HEK293 (cell line): Measurements from ENCODE around the gene ARHGAP21.

Experiments
- CTCF ChIA-PET: fragments of 350-600 bp; formaldehyde crosslinking; extraction: SDS; loops from one replicate; lab custom pipeline; 2021; ENCODE audit warnings: antibody characterized with exemption; lab: Yijun Ruan, JAX
- POLR2A ChIA-PET: fragments of 300-600 bp; formaldehyde crosslinking; extraction: SDS; loops from one replicate; lab custom pipeline; 2020; ENCODE audit warnings: antibody characterized with exemption, inconsistent platforms; lab: Yijun Ruan, JAX
- H3K27ac ChIP-seq: fragments of 200-500 bp; sonication (Bioruptor generic); 2 replicates; pipeline ENCODE4 v1.5.1; 2014; ENCODE audit warnings: low read depth, low read length, control low read depth, inconsistent platforms; ENCODE audit errors: extremely low read depth
- H3K36me3 ChIP-seq, 2 experiments: fragments of 200-500 bp in 1 of 2; sonication (Bioruptor generic) in 1 of 2; 1 replicate in 1 of 2; 2 replicates in 1 of 2; pipeline ENCODE4 v1.5.1; 2014 to 2017; ENCODE audit warnings: inconsistent platforms in 2 of 2, low read length in 2 of 2; ENCODE audit not compliant: control insufficient read depth in 2 of 2, insufficient read depth in 1 of 2
- H3K4me1 ChIP-seq: fragments of 200-500 bp; sonication (Bioruptor generic); 2 replicates; pipeline ENCODE4 v1.5.1; 2014; ENCODE audit warnings: mild to moderate bottlenecking, low read length, inconsistent platforms; ENCODE audit not compliant: control insufficient read depth, insufficient read depth
- H3K4me3 ChIP-seq: 2 replicates; pipeline ENCODE4 v1.5.1; 2011; ENCODE audit warnings: low read depth, mild to moderate bottlenecking, control low read depth, low read length, moderate library complexity
- H3K9me3 ChIP-seq: fragments of 200-500 bp; sonication (Bioruptor generic); 2 replicates; pipeline ENCODE4 v1.5.1; 2014; ENCODE audit warnings: low read depth, low read length, inconsistent platforms; ENCODE audit not compliant: control insufficient read depth, insufficient read depth
- ATF2 ChIP-seq: fragments of 450-650 bp; formaldehyde crosslinking; IDR thresholded peaks from 2 replicates; pipeline ENCODE4 v1.5.1; 2016; ENCODE audit warnings: missing biosample characterization, missing genetic modification characterization, low read depth
- GLI2 ChIP-seq: fragments of 450-650 bp; formaldehyde crosslinking; IDR thresholded peaks from 2 replicates; pipeline ENCODE4; 2017; ENCODE audit warnings: missing biosample characterization, missing genetic modification characterization, low read depth, borderline replicate concordance
- HOXD13 ChIP-seq: sonication (generic); formaldehyde crosslinking; IDR thresholded peaks from 2 replicates; pipeline ENCODE4 v1.8.0; 2022; ENCODE audit warnings: missing genetic modification reagents, borderline replicate concordance
- KLF7 ChIP-seq: fragments of 450-650 bp; formaldehyde crosslinking; IDR thresholded peaks from 2 replicates; pipeline ENCODE4 v1.5.1; 2016; ENCODE audit warnings: missing biosample characterization, missing genetic modification characterization, borderline replicate concordance
- PRDM1 ChIP-seq: fragments of 450-650 bp; formaldehyde crosslinking; IDR thresholded peaks from 2 replicates; pipeline ENCODE4; 2016; ENCODE audit warnings: missing biosample characterization, missing genetic modification characterization
- PRDM6 ChIP-seq: fragments of 450-650 bp; formaldehyde crosslinking; IDR thresholded peaks from 2 replicates; pipeline ENCODE4 v1.5.1; 2017; ENCODE audit warnings: missing biosample characterization, missing genetic modification characterization
- TSHZ1 ChIP-seq: fragments of 450-650 bp; formaldehyde crosslinking; IDR thresholded peaks from 2 replicates; pipeline ENCODE4 v1.5.1; 2016; ENCODE audit warnings: missing biosample characterization, missing genetic modification characterization, borderline replicate concordance
- WT1 ChIP-seq: fragments of 450-650 bp; formaldehyde crosslinking; IDR thresholded peaks from 2 replicates; pipeline ENCODE4 v1.5.1; 2016; ENCODE audit warnings: missing biosample characterization, missing genetic modification characterization
- ZBTB1 ChIP-seq: fragments of 450-650 bp; formaldehyde crosslinking; IDR thresholded peaks from 2 replicates; pipeline ENCODE4 v1.5.1; 2016; ENCODE audit warnings: missing biosample characterization, missing genetic modification characterization
- ZBTB11 ChIP-seq: fragments of 450-650 bp; formaldehyde crosslinking; conservative IDR thresholded peaks from 2 replicates; pipeline ENCODE4 v1.5.1; 2016; ENCODE audit warnings: low read depth, missing biosample characterization, missing genetic modification characterization
- ZBTB26 ChIP-seq: fragments of 450-650 bp; formaldehyde crosslinking; optimal IDR thresholded peaks from 2 replicates; pipeline ENCODE3; 2016; ENCODE audit warnings: missing biosample characterization, mild to moderate bottlenecking, missing genetic modification characterization
- ZFP3 ChIP-seq: fragments of 450-650 bp; formaldehyde crosslinking; IDR thresholded peaks from 2 replicates; pipeline ENCODE4 v1.5.1; 2016; ENCODE audit warnings: low read depth, missing biosample characterization, missing genetic modification characterization
- ZNF10 ChIP-seq: fragments of 450-650 bp; formaldehyde crosslinking; IDR thresholded peaks from 2 replicates; pipeline ENCODE4 v1.5.1; 2017; ENCODE audit warnings: missing biosample characterization, missing genetic modification characterization
- ZNF112 ChIP-seq: fragments of 450-650 bp; formaldehyde crosslinking; IDR thresholded peaks from 2 replicates; pipeline ENCODE4 v1.5.0; 2017; ENCODE audit warnings: missing biosample characterization, missing genetic modification characterization
- ZNF169 ChIP-seq: fragments of 450-650 bp; formaldehyde crosslinking; IDR thresholded peaks from 2 replicates; pipeline ENCODE4 v1.5.1; 2016; ENCODE audit warnings: missing biosample characterization, missing genetic modification characterization
- ZNF280D ChIP-seq: fragments of 450-650 bp; formaldehyde crosslinking; IDR thresholded peaks from 2 replicates; pipeline ENCODE4 v1.5.1; 2016; ENCODE audit warnings: missing biosample characterization, missing genetic modification characterization
- ZNF37A ChIP-seq: fragments of 450-650 bp; IDR thresholded peaks from 2 replicates; pipeline ENCODE4 v1.5.1; 2018; ENCODE audit warnings: missing biosample characterization, missing genetic modification characterization
- ZNF404 ChIP-seq: fragments of 450-650 bp; formaldehyde crosslinking; IDR thresholded peaks from 2 replicates; pipeline ENCODE4 v1.5.1; 2017; ENCODE audit warnings: missing biosample characterization, missing genetic modification characterization
- ZNF596 ChIP-seq: fragments of 450-650 bp; IDR thresholded peaks from 2 replicates; pipeline ENCODE4 v1.5.0; 2018; ENCODE audit warnings: missing biosample characterization, mild to moderate bottlenecking, missing genetic modification characterization, moderate library complexity
- ZNF692 ChIP-seq: fragments of 450-650 bp; formaldehyde crosslinking; IDR thresholded peaks from 2 replicates; pipeline ENCODE4 v1.5.1; 2016; ENCODE audit warnings: missing biosample characterization, missing genetic modification characterization
- ZNF777 ChIP-seq: fragments of 450-650 bp; formaldehyde crosslinking; IDR thresholded peaks from 2 replicates; pipeline ENCODE4 v1.5.1; 2017; ENCODE audit warnings: missing biosample characterization, missing genetic modification characterization, borderline replicate concordance

The ARHGAP21 gene

GRCh38 chr10:24568042-24568441 is 155.6 kb downstream of the ARHGAP21 start (continued):
- TF ChIP-seq ATF2 (tag by site-specific recombination) (no peak), ZFP3 (tag by site-specific recombination) (no peak), ZNF280D (tag by site-specific recombination) (no peak), ZBTB1 (tag by site-specific recombination) (no peak), ZNF112 (tag by site-specific recombination) (no peak), ZNF169 (tag by site-specific recombination) (no peak), PRDM1 (tag by site-specific recombination) (no peak), ZNF777 (no peak), GLI2 (tag by site-specific recombination) (no peak), ZNF37A (tag by site-specific recombination) (no peak), ZNF596 (tag by site-specific recombination) (no peak), ZBTB26 (tag by site-specific recombination) (no peak), ZNF404 (tag by site-specific recombination) (no peak), KLF7 (tag by site-specific recombination) (no peak)

GRCh38 chr10:24561453-24561852 is 162.2 kb downstream of the ARHGAP21 start:
- no peak overlapping the region for H3K27ac ChIP-seq
- H3K36me3 ChIP-seq = no peaks in the 10 kb centered on the region
- no peak overlapping the region for H3K4me3 ChIP-seq
- CTCF ChIA-PET = no interaction called here
- POLR2A ChIA-PET = no interaction called here
- peaks cover 8% of the 10 kb centered on the region for H3K4me1 ChIP-seq
- no peaks in the 10 kb centered on the region for H3K9me3 ChIP-seq
- TF ChIP-seq ZNF596 (tag by site-specific recombination) (no peak), ZBTB11 (no peak), ZNF692 (tag by site-specific recombination) (peak; percentile 93), WT1 (tag by site-specific recombination) (peak; percentile 25; the same call in 1 of the 2 replicates), ZNF10 (tag by site-specific recombination) (no peak), TSHZ1 (tag by site-specific recombination) (no peak), HOXD13 (CRISPR knock-in tag) (no peak), PRDM6 (tag by site-specific recombination) (peak; percentile 57)
